K562 (cell line): ENCODE measurements around the gene TMCC1. TPM values are rescaled to one million over a fixed set of nuclear protein-coding genes. Genes with fewer than 3 reads are reported as not detected.
A peak's percentile ranks its signal among the peaks of the same experiment; 100 is the strongest.

Experiments
- C11orf30 ChIP-seq: fragments of 450-650 bp; IDR thresholded peaks from 2 replicates; pipeline ENCODE4 v1.6.1; 2016; ENCODE audit warnings: low read depth, mild to moderate bottlenecking
- CBX1 ChIP-seq: sonication (generic); IDR thresholded peaks from 2 replicates; pipeline ENCODE4 v1.6.1; 2016; ENCODE audit warnings: antibody characterized with exemption, low read depth, mild to moderate bottlenecking
- HDAC1 ChIP-seq, 2 experiments: fragments of 450-650 bp; IDR thresholded peaks; 2 replicates each; pipeline ENCODE4 v1.6.1; 2016 to 2017; ENCODE audit warnings: inconsistent platforms in 1 of 2, mild to moderate bottlenecking in 1 of 2, moderate library complexity in 1 of 2
- HMG20A ChIP-seq: fragments of 450-650 bp; formaldehyde crosslinking; conservative IDR thresholded peaks from 2 replicates; pipeline ENCODE4 v1.4.0; 2020; ENCODE audit warnings: mild to moderate bottlenecking, mixed read lengths
- KDM5B ChIP-seq: fragments of 200-600 bp; sonication (generic); IDR thresholded peaks from 2 replicates; pipeline ENCODE4 v1.6.1; 2012; ENCODE audit warnings: low read depth, mild to moderate bottlenecking, moderate library complexity, low read length, control low read depth, inconsistent platforms; ENCODE audit not compliant: insufficient replicate concordance
- MECOM ChIP-seq: fragments of 250-450 bp; sonication (Bioruptor Pico); IDR thresholded peaks from 2 replicates; pipeline ENCODE4 v1.8.0; 2022; ENCODE audit warnings: inconsistent platforms
- MYC ChIP-seq, 2 experiments: fragments of 250-450 bp in 1 of 2; sonication (Bioruptor Pico) in 1 of 2; IDR thresholded peaks; 2 replicates each; pipeline versions ENCODE4 v1.5.1 to v1.6.1; 2012 to 2021; ENCODE audit warnings: low read depth in 2 of 2, borderline replicate concordance in 1 of 2, improper control_type of control experiment in 1 of 2, low read length in 1 of 2, mild to moderate bottlenecking in 1 of 2, moderate library complexity in 1 of 2
- NFE2L1 ChIP-seq: fragments of 450-650 bp; IDR thresholded peaks from 2 replicates; pipeline ENCODE4 v1.6.1; 2016; ENCODE audit warnings: missing genetic modification characterization, low read depth, mild to moderate bottlenecking, missing compliant biosample characterization, moderate library complexity, borderline replicate concordance
- NONO ChIP-seq, 2 experiments: fragments of 200-400 bp in 1 of 2; fragments of 450-650 bp in 1 of 2; formaldehyde crosslinking in 1 of 2; IDR thresholded peaks; 2 replicates each; pipeline ENCODE4 v1.6.1; 2017; ENCODE audit warnings: low read depth in 2 of 2, mild to moderate bottlenecking in 2 of 2, moderate library complexity in 2 of 2, low read length in 1 of 2
- SP2 ChIP-seq: IDR thresholded peaks from 2 replicates; pipeline ENCODE4 v1.6.1; 2011; ENCODE audit warnings: mild to moderate bottlenecking, low read depth, low read length, moderate library complexity; ENCODE audit not compliant: poor library complexity, severe bottlenecking; ENCODE audit errors: extremely low read depth
- TBL1XR1 ChIP-seq, 2 experiments: IDR thresholded peaks; 2 replicates each; pipeline ENCODE4 v1.6.1; 2012; ENCODE audit warnings: improper control_type of control experiment in 2 of 2, low read length in 2 of 2, mild to moderate bottlenecking in 1 of 2
- ZBED1 ChIP-seq: IDR thresholded peaks from 2 replicates; pipeline ENCODE4 v1.6.1; 2014
- ZC3H4 ChIP-seq: sonication (generic); formaldehyde crosslinking; IDR thresholded peaks from 2 replicates; pipeline ENCODE4 v1.9.0; 2021; ENCODE audit warnings: missing genetic modification reagents, borderline replicate concordance
- ZFP36 ChIP-seq: fragments of 150-350 bp; IDR thresholded peaks from 2 replicates; pipeline ENCODE4 v1.6.1; 2018; ENCODE audit warnings: low read length, low read depth; ENCODE audit not compliant: partially characterized antibody
- ZNF384 ChIP-seq: IDR thresholded peaks from 2 replicates; pipeline ENCODE4 v1.6.1; 2012; ENCODE audit warnings: low read depth, low read length, improper control_type of control experiment
- ZNF76 ChIP-seq: fragments of 250-450 bp; sonication (Bioruptor Pico); IDR thresholded peaks from 2 replicates; pipeline ENCODE4 v1.4.0; 2020; ENCODE audit warnings: mild to moderate bottlenecking, moderate library complexity, borderline replicate concordance
- ZNF778 ChIP-seq: fragments of 450-650 bp; formaldehyde crosslinking; IDR thresholded peaks from 2 replicates; pipeline ENCODE4 v1.4.0; 2020; ENCODE audit warnings: mild to moderate bottlenecking, moderate library complexity
- polyA plus RNA-seq, 8 experiments: library from polyadenylated mRNA; depleted of rRNA in 4 of 8; stranded (reverse) in 5 of 8; unstranded in 3 of 8; fragments of >200 nt; fragmentation: Nextera tagmentation in 2 of 8; fragmentation: Illumina TruSeq in 1 of 8; extraction: Ambion mirVana in 2 of 8; extraction: Trizol in 1 of 8; gene quantifications; 2 replicates each; pipeline versions ENCODE4 v1.2.1 to v1.2.3, GENCODE V29; 2011 to 2014; ENCODE audit warnings: inconsistent platforms in 1 of 8, missing spikeins in 1 of 8
- total RNA-seq, 7 experiments: library from RNA; depleted of rRNA in 6 of 7; stranded (reverse); fragments of >200 nt in 6 of 7; fragmentation: Illumina TruSeq in 2 of 7; extraction: Trizol in 2 of 7; gene quantifications; 2 replicates each; pipeline versions ENCODE4 v1.2.1 to v1.2.3, GENCODE V29; 2011 to 2021; ENCODE audit warnings: low replicate concordance in 1 of 7
- TF ChIP-seq, protein P1 (sequence below), 2 experiments: IDR thresholded peaks; 2 replicates each; pipeline ENCODE4 v1.6.1; 2012; ENCODE audit warnings: improper control_type of control experiment in 2 of 2, low read depth in 2 of 2, low read length in 2 of 2, borderline replicate concordance in 1 of 2
- TF ChIP-seq, protein P2 (sequence below): fragments of 450-650 bp; IDR thresholded peaks from 2 replicates; pipeline ENCODE4 v1.6.1; 2017; ENCODE audit warnings: antibody characterized with exemption, mild to moderate bottlenecking
- TF ChIP-seq, protein P3 (sequence below): fragments of 450-650 bp; IDR thresholded peaks from 2 replicates; pipeline ENCODE4 v1.6.1; 2016; ENCODE audit warnings: missing biosample characterization, missing genetic modification characterization

TMCC1 gene
- total and polyA plus RNA-seq, 9 of the 15 experiments (the other 6 are each of a cell fraction or from before 2014, with no cell fraction given) = 0.89 to 8.7 (median 4.0) TPM

DNA sequence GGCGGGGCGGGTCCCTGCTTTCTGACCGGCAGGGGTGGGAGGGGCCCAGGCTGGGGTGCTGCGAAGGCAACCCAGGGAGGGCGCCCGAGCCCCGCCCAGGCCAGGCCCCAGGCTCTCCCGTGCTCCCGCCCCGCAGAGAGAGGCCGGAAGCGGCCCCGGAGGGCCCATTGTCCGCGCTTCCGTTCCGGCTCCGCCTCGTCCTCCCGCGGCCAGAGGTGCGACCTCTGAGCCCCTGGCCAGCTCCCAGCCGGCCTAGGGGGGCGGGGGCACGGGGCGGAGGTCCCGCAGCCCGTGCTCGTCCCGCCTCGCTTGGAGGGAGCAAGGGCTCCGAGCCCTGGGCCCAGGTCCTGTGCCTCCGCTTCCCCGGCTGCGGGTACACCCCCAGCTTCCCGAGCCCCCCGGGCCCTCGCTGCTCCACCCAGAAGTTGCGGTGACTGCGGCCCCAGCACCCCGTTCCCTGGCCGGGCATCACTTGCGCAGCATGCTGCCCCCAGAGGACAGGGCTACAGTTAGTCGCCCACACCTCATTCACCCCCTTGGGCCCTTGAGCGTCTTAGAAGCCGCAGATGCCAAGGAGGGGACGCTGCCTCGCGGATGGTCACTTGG is 266.7 kb downstream of the TMCC1 start (continued):
- TF ChIP-seq, protein P1, sequence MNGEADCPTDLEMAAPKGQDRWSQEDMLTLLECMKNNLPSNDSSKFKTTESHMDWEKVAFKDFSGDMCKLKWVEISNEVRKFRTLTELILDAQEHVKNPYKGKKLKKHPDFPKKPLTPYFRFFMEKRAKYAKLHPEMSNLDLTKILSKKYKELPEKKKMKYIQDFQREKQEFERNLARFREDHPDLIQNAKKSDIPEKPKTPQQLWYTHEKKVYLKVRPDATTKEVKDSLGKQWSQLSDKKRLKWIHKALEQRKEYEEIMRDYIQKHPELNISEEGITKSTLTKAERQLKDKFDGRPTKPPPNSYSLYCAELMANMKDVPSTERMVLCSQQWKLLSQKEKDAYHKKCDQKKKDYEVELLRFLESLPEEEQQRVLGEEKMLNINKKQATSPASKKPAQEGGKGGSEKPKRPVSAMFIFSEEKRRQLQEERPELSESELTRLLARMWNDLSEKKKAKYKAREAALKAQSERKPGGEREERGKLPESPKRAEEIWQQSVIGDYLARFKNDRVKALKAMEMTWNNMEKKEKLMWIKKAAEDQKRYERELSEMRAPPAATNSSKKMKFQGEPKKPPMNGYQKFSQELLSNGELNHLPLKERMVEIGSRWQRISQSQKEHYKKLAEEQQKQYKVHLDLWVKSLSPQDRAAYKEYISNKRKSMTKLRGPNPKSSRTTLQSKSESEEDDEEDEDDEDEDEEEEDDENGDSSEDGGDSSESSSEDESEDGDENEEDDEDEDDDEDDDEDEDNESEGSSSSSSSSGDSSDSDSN (IDR thresholded peaks at IDR 0.05; ENCODE audit: borderline replicate concordance in 1 of 2, low read depth in 2 of 2, low read length in 2 of 2) = peak in 1 of 2 experiments; percentile 54; a peak in 1 of 4 replicates
- TF ChIP-seq KDM5B (peak; percentile 71), SP2 (no peak), HMG20A (CRISPR knock-in tag) (no peak), ZBED1 (no peak), ZNF76 (CRISPR knock-in tag) (no peak), CBX1 (peak; percentile 77; the same call in 1 of the 2 replicates), C11orf30 (no peak; the same call in 1 of the 2 replicates), ZNF384 (no peak), MECOM (CRISPR knock-in tag) (no peak), ZNF778 (CRISPR knock-in tag) (no peak), ZFP36 (no peak), TBL1XR1 (IDR thresholded peaks at IDR 0.05; ENCODE audit: low read length in 2 of 2) (no peak), NONO (IDR thresholded peaks at IDR 0.05; ENCODE audit: low read depth in 2 of 2, low read length in 1 of 2) (no peak), MYC (IDR thresholded peaks at IDR 0.05; ENCODE audit: low read depth, low read length) (no peak), MYC (CRISPR knock-in tag; IDR thresholded peaks at IDR 0.05; ENCODE audit: borderline replicate concordance, low read depth) (no peak), HDAC1 (IDR thresholded peaks at IDR 0.05) (no peak), NFE2L1 (tag) (no peak), ZC3H4 (CRISPR knock-in tag) (no peak)
- TF ChIP-seq, protein P2, sequence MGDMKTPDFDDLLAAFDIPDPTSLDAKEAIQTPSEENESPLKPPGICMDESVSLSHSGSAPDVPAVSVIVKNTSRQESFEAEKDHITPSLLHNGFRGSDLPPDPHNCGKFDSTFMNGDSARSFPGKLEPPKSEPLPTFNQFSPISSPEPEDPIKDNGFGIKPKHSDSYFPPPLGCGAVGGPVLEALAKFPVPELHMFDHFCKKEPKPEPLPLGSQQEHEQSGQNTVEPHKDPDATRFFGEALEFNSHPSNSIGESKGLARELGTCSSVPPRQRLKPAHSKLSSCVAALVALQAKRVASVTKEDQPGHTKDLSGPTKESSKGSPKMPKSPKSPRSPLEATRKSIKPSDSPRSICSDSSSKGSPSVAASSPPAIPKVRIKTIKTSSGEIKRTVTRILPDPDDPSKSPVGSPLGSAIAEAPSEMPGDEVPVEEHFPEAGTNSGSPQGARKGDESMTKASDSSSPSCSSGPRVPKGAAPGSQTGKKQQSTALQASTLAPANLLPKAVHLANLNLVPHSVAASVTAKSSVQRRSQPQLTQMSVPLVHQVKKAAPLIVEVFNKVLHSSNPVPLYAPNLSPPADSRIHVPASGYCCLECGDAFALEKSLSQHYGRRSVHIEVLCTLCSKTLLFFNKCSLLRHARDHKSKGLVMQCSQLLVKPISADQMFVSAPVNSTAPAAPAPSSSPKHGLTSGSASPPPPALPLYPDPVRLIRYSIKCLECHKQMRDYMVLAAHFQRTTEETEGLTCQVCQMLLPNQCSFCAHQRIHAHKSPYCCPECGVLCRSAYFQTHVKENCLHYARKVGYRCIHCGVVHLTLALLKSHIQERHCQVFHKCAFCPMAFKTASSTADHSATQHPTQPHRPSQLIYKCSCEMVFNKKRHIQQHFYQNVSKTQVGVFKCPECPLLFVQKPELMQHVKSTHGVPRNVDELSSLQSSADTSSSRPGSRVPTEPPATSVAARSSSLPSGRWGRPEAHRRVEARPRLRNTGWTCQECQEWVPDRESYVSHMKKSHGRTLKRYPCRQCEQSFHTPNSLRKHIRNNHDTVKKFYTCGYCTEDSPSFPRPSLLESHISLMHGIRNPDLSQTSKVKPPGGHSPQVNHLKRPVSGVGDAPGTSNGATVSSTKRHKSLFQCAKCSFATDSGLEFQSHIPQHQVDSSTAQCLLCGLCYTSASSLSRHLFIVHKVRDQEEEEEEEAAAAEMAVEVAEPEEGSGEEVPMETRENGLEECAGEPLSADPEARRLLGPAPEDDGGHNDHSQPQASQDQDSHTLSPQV = peak; percentile 60; the same call in 1 of the 2 replicates
- TF ChIP-seq, protein P3, sequence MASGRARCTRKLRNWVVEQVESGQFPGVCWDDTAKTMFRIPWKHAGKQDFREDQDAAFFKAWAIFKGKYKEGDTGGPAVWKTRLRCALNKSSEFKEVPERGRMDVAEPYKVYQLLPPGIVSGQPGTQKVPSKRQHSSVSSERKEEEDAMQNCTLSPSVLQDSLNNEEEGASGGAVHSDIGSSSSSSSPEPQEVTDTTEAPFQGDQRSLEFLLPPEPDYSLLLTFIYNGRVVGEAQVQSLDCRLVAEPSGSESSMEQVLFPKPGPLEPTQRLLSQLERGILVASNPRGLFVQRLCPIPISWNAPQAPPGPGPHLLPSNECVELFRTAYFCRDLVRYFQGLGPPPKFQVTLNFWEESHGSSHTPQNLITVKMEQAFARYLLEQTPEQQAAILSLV (tag) = no peak
